SK-N-SH treated with all-trans-retinoic acid at 6 μM for 48 hours (cell line): ENCODE results near the gene F5.
"Not testable (repeated sequence)": the region's sequence is repeated elsewhere in the genome, so short reads cannot be mapped to it uniquely, and the experiment has no call there.

Experiments used
- ATAC-seq: fragments of 200-7000 bp; cut with Tn5 transposase; 3 replicates; pipeline ENCODE4 v1.9.1; 2020; ENCODE audit warnings: mild to moderate bottlenecking, moderate library complexity
- ARNTL ChIP-seq: fragments of 450-650 bp; formaldehyde crosslinking; IDR thresholded peaks from 2 replicates; pipeline ENCODE4 v1.5.0; 2020; ENCODE audit warnings: low read depth, mild to moderate bottlenecking, moderate library complexity, borderline replicate concordance
- CSDC2 ChIP-seq: fragments of 250-450 bp; sonication (Bioruptor Pico); IDR thresholded peaks from 2 replicates; pipeline ENCODE4 v1.5.0; 2020; ENCODE audit warnings: mild to moderate bottlenecking, moderate library complexity
- CSRNP3 ChIP-seq: fragments of 250-450 bp; sonication (Bioruptor Pico); IDR thresholded peaks from 2 replicates; pipeline ENCODE4 v1.5.1; 2021; ENCODE audit warnings: mild to moderate bottlenecking, moderate library complexity
- ESRRG ChIP-seq: fragments of 250-450 bp; sonication (Bioruptor Pico); IDR thresholded peaks from 2 replicates; pipeline ENCODE4 v1.6.1; 2021; ENCODE audit warnings: mild to moderate bottlenecking
- GLIS3 ChIP-seq: fragments of 250-450 bp; sonication (Bioruptor Pico); IDR thresholded peaks from 2 replicates; pipeline ENCODE4 v1.5.0; 2020; ENCODE audit warnings: mild to moderate bottlenecking, moderate library complexity
- OSR1 ChIP-seq: fragments of 250-450 bp; sonication (Bioruptor Pico); IDR thresholded peaks from 2 replicates; pipeline ENCODE4 v1.8.0; 2022; ENCODE audit warnings: moderate library complexity, mild to moderate bottlenecking, inconsistent platforms
- PATZ1 ChIP-seq: fragments of 250-450 bp; sonication (Bioruptor Pico); IDR thresholded peaks from 2 replicates; pipeline ENCODE4 v1.8.0; 2020; ENCODE audit warnings: mild to moderate bottlenecking, moderate library complexity, borderline replicate concordance
- POU6F1 ChIP-seq: fragments of 250-450 bp; sonication (Bioruptor Pico); IDR thresholded peaks from 2 replicates; pipeline ENCODE4 v1.8.0; 2021; ENCODE audit warnings: low read depth, mild to moderate bottlenecking, moderate library complexity, borderline replicate concordance
- PPARA ChIP-seq: fragments of 250-450 bp; sonication (Bioruptor Pico); IDR thresholded peaks from 2 replicates; pipeline ENCODE4 v1.5.0; 2020; ENCODE audit warnings: mild to moderate bottlenecking, borderline replicate concordance
- SNAI2 ChIP-seq: fragments of 250-450 bp; sonication (Bioruptor Pico); IDR thresholded peaks from 2 replicates; pipeline ENCODE4 v1.5.0; 2020; ENCODE audit warnings: mild to moderate bottlenecking, moderate library complexity
- TCF4 ChIP-seq: fragments of 250-450 bp; sonication (Bioruptor Pico); IDR thresholded peaks from 2 replicates; pipeline ENCODE4 v1.8.0; 2021; ENCODE audit warnings: mild to moderate bottlenecking, moderate library complexity, borderline replicate concordance
- TOX ChIP-seq: fragments of 250-450 bp; sonication (Bioruptor Pico); IDR thresholded peaks from 2 replicates; pipeline ENCODE4 v1.8.0; 2021; ENCODE audit warnings: mild to moderate bottlenecking, moderate library complexity, borderline replicate concordance
- TSHZ2 ChIP-seq: fragments of 250-450 bp; sonication (Bioruptor Pico); IDR thresholded peaks from 2 replicates; pipeline ENCODE4 v1.5.0; 2020; ENCODE audit warnings: mild to moderate bottlenecking, moderate library complexity
- ZC3H10 ChIP-seq: fragments of 250-450 bp; sonication (Bioruptor Pico); IDR thresholded peaks from 2 replicates; pipeline ENCODE4 v1.5.1; 2021; ENCODE audit warnings: mild to moderate bottlenecking, moderate library complexity
- ZFP3 ChIP-seq: fragments of 250-450 bp; sonication (Bioruptor Pico); IDR thresholded peaks from 2 replicates; pipeline ENCODE4 v1.5.0; 2020; ENCODE audit warnings: mild to moderate bottlenecking, moderate library complexity
- ZNF565 ChIP-seq: fragments of 450-650 bp; formaldehyde crosslinking; conservative IDR thresholded peaks from 2 replicates; pipeline ENCODE4 v1.5.0; 2020; ENCODE audit warnings: low read depth, mild to moderate bottlenecking, moderate library complexity
- ZNF70 ChIP-seq: fragments of 450-650 bp; formaldehyde crosslinking; IDR thresholded peaks from 2 replicates; pipeline ENCODE4 v1.5.0; 2020; ENCODE audit warnings: mild to moderate bottlenecking, moderate library complexity

Gene F5

GRCh38 chr1:169545472-169545871 is 40.8 kb downstream of the F5 start:
- no peak for TF ChIP-seq PPARA (CRISPR knock-in tag)
- no peak for TF ChIP-seq ARNTL (CRISPR knock-in tag)
- TF ChIP-seq ZNF70 (CRISPR knock-in tag) = no peak
- no peak for TF ChIP-seq CSDC2
- TF ChIP-seq ZNF565 (CRISPR knock-in tag) = no peak
- TF ChIP-seq POU6F1 (CRISPR knock-in tag) = no peak
- TF ChIP-seq OSR1 (CRISPR knock-in tag) = no peak
- TF ChIP-seq ZC3H10 (CRISPR knock-in tag) = no peak
- TF ChIP-seq CSRNP3 = no peak
- no peak for ATAC-seq

- TF ChIP-seq TOX (CRISPR knock-in tag) = peak; percentile 49; the same call in 1 of the 2 replicates
- TF ChIP-seq TSHZ2 (CRISPR knock-in tag) = no peak
- ATAC-seq = peak; percentile 95
Observed at GRCh38 chr1:169538998-169539871, 47.0 kb downstream of the F5 start.

- no peak for ATAC-seq
- TF ChIP-seq PATZ1 (CRISPR knock-in tag) (no peak), OSR1 (CRISPR knock-in tag) (no peak), ZFP3 (CRISPR knock-in tag) (no peak), ARNTL (CRISPR knock-in tag) (no peak), ZC3H10 (CRISPR knock-in tag) (no peak), CSRNP3 (no peak), SNAI2 (CRISPR knock-in tag) (no peak), ZNF70 (CRISPR knock-in tag) (no peak), GLIS3 (no peak), TCF4 (no peak), ESRRG (no peak), ZNF565 (CRISPR knock-in tag) (no peak), TOX (CRISPR knock-in tag) (no peak)
Observed at GRCh38 chr1:169534653-169535052, 51.6 kb downstream of the F5 start.

GRCh38 chr1:169533528-169534190 is 52.6 kb downstream of the F5 start:
- ATAC-seq = not testable (repeated sequence)
